Left colon (tissue), 2 donors: ENCODE results near the gene EEF1G. TPM values are rescaled to one million over a fixed set of nuclear protein-coding genes. Genes with fewer than 3 reads are reported as not detected.
"Not testable (repeated sequence)": the region's sequence is repeated elsewhere in the genome, so short reads cannot be mapped to it uniquely, and the experiment has no call there.

ENCODE experiments used
- ATAC-seq: fragments of 200-7000 bp; cut with Tn5 transposase; one replicate; pipeline ENCODE4 v1.9.1; 2020; ENCODE audit warnings: mild to moderate bottlenecking, moderate library complexity
- DNase-seq, 2 donors: peaks; one replicate each; pipeline ENCODE4 v3.0.0-alpha.2; 2020
- intact Hi-C, 2 donors: fragments of 100-400 bp; cut with DNase I in 1 of 2; cut with micrococcal nuclease in 1 of 2; formaldehyde crosslinking; loops; one replicate each; pipeline versions ENCODE4 v1.11.2 to v1.14.0; 2022; cut with DNase I, micrococcal nuclease
- long read RNA-seq: library from polyadenylated mRNA; unstranded; transcript quantifications from one replicate; pipeline ENCODE4 v2.0.0, GENCODE V29; 2021
- total RNA-seq, 2 donors: library from RNA; stranded (reverse); fragmentation: NEBNext Ultra II Directional; extraction: Animal tissue kit (Norgen Biotek cat#: 25700); gene quantifications; one replicate each; pipeline ENCODE4 v1.2.1, GENCODE V29; 2021
- donor health status: DM: no; HTN: no; CAD: no.
- donor health status: DM: yes; HTN: yes; CAD: no.

EEF1G gene
- 1,000 to 10,000 TPM; 1,192 to 1,207 TPM for total RNA-seq
- long read RNA-seq, transcript EEF1G-203 (9 exons, 2,496 nt), result minor isoform, 36 of 1,683 reads
- long read RNA-seq, transcript EEF1G-201 (10 exons, 1,523 nt), result major isoform, 1,638 of 1,683 reads
- long read RNA-seq, partial matches to known transcripts, result 0 of 1,683 reads
- long read RNA-seq, other reads (novel, unspliced or antisense), result 9 of 1,683 reads

GRCh38 chr11:62573592-62574362 lies at the start of gene EEF1G:
Gene EEF1G (minus strand): TSS chr11:62573891. CDS start chr11:62573842, 49 bp downstream.
- ATAC-seq (peak; percentile 90), DNase-seq (peak; percentile 97 to 100)
- intact Hi-C loops, result no loop called here

GRCh38 chr11:62622476-62623089 lies 48.9 kb upstream of the EEF1G start:
- ATAC-seq, result no peak
- DNase-seq, result no peak
- intact Hi-C loops, result no loop called here

GRCh38 chr11:62621567-62622470 lies 48.1 kb upstream of the EEF1G start, which contains the start of gene B3GAT3:
Gene B3GAT3 (minus strand): TSS chr11:62621986. CDS start chr11:62621947, 39 bp downstream.
- DNase-seq (peak; percentile 98 to 99), ATAC-seq (peak; percentile 95)
- intact Hi-C loops, result no loop called here

GRCh38 chr11:62621027-62621566 lies 47.4 kb upstream of the EEF1G start:
- intact Hi-C loops, result no loop called here
- ATAC-seq (no peak), DNase-seq (no peak)

GRCh38 chr11:62616957-62617356 lies 43.3 kb upstream of the EEF1G start:
- intact Hi-C loops, ATAC-seq, DNase-seq: not testable (repeated sequence)

- ATAC-seq (no peak), DNase-seq (no peak)
- intact Hi-C loops, result no loop called here
These were observed 41.8 kb upstream of the EEF1G start for GRCh38 chr11:62615521-62615920.

- intact Hi-C loops, result no loop called here
- DNase-seq (no peak), ATAC-seq (no peak)
These were observed 40.6 kb upstream of the EEF1G start for GRCh38 chr11:62614275-62614674.

- peak in 1 of 2 donors; percentile 64 for DNase-seq
- intact Hi-C loops, result no loop called here
- peak; percentile 6 for ATAC-seq
These were observed 39.6 kb upstream of the EEF1G start for GRCh38 chr11:62613291-62613778.

- ATAC-seq, result peak; percentile 77
- intact Hi-C loops, result no loop called here
- peak; percentile 88 to 91 for DNase-seq
These were observed 38.9 kb upstream of the EEF1G start, which contains the start of the genes EML3 and ROM1 for GRCh38 chr11:62612366-62613290. Gene EML3 (minus strand): TSS chr11:62612775. CDS start chr11:62612457, 318 bp downstream. Gene ROM1 (plus strand): TSS chr11:62613257. CDS start chr11:62613282, 25 bp downstream.

GRCh38 chr11:62611705-62612365 lies 38.1 kb upstream of the EEF1G start:
- peak; percentile 40 for ATAC-seq
- intact Hi-C loops, result no loop called here
- DNase-seq, result peak; percentile 58 to 59

- intact Hi-C loops, result no loop called here
- DNase-seq, result no peak
- ATAC-seq, result no peak
These were observed 37.4 kb upstream of the EEF1G start for GRCh38 chr11:62610814-62611704.

- ATAC-seq (no peak), DNase-seq (no peak)
- intact Hi-C loops, result no loop called here
These were observed 36.7 kb upstream of the EEF1G start for GRCh38 chr11:62610403-62610802.

- intact Hi-C loops, result no loop called here
These were observed 35.1 kb upstream of the EEF1G start for GRCh38 chr11:62608776-62609175.

GRCh38 chr11:62607714-62608113 lies 34.0 kb upstream of the EEF1G start:
- intact Hi-C loops, result no loop called here
- DNase-seq (no peak), ATAC-seq (no peak)

More at GRCh38 chr11:62608776-62609175, 35.1 kb upstream of the EEF1G start:
- DNase-seq (no peak), ATAC-seq (no peak)

- DNase-seq, result no peak
- intact Hi-C loops, result no loop called here
These were observed 32.2 kb upstream of the EEF1G start for GRCh38 chr11:62605902-62606301.

GRCh38 chr11:62605467-62605866 lies 31.8 kb upstream of the EEF1G start:
- intact Hi-C loops, result no loop called here
- DNase-seq (no peak), ATAC-seq (no peak)

More at GRCh38 chr11:62605902-62606301, 32.2 kb upstream of the EEF1G start:
- no peak for ATAC-seq
